Upper lobe of right lung (tissue), 1 donor: ENCODE data around the gene STK11. TPM values are rescaled to one million over a fixed set of nuclear protein-coding genes. Genes with fewer than 3 reads are reported as not detected.
A peak's percentile ranks its signal among the peaks of the same experiment; 100 is the strongest.

ENCODE experiments used
- ATAC-seq: fragments of 200-7000 bp; cut with Tn5 transposase; one replicate; pipeline ENCODE4 v1.9.1; 2020; ENCODE audit warnings: mild to moderate bottlenecking, moderate library complexity
- DNase-seq: peaks from one replicate; pipeline ENCODE4 v3.0.0-alpha.2; 2020
- H3K27ac ChIP-seq: fragments of 200-600 bp; one replicate; pipeline ENCODE4 v1.8.0; 2022
- H3K27me3 ChIP-seq: fragments of 200-600 bp; one replicate; pipeline ENCODE4 v1.8.0; 2022; ENCODE audit warnings: mild to moderate bottlenecking
- H3K36me3 ChIP-seq: fragments of 200-600 bp; one replicate; pipeline ENCODE4 v1.8.0; 2022
- H3K4me1 ChIP-seq: fragments of 200-600 bp; one replicate; pipeline ENCODE4 v1.8.0; 2022
- H3K4me3 ChIP-seq: fragments of 200-600 bp; one replicate; pipeline ENCODE4 v1.8.0; 2022; ENCODE audit warnings: mild to moderate bottlenecking
- H3K9me3 ChIP-seq: fragments of 200-600 bp; one replicate; pipeline ENCODE4 v1.8.0; 2022
- CTCF ChIP-seq: fragments of 200-600 bp; IDR thresholded peaks from one replicate; pipeline ENCODE4 v1.8.0; 2022; ENCODE audit warnings: antibody characterized with exemption
- intact Hi-C: fragments of 100-400 bp; cut with DNase I; formaldehyde crosslinking; loops from one replicate; pipeline ENCODE4 v1.11.0; 2022
- total RNA-seq: library from RNA; stranded (reverse); fragmentation: NEBNext Ultra II Directional; extraction: Animal tissue kit (Norgen Biotek cat#: 25700); gene quantifications from one replicate; pipeline ENCODE4 v1.2.1, GENCODE V29; 2021
- donor health status: DM: no; HTN: yes; CAD: no; lungs with severe emphysema.

The STK11 gene
- total RNA-seq, 1 donor from 2014 or later = 51.8 TPM

GRCh38 chr19:1266916-1267476 lies 61.4 kb downstream of the STK11 start:
- H3K27ac ChIP-seq = peak overlapping the region; percentile 80
- peak; percentile 96 for TF ChIP-seq CTCF
- peaks cover 63% of the 10 kb centered on the region for H3K4me1 ChIP-seq
- H3K36me3 ChIP-seq = peaks cover 16% of the 10 kb centered on the region
- ATAC-seq (peak; percentile 49), DNase-seq (peak; percentile 90)
- no peaks in the 10 kb centered on the region for H3K9me3 ChIP-seq
- intact Hi-C loops = no loop called here
- no peaks in the 10 kb centered on the region for H3K27me3 ChIP-seq
- H3K4me3 ChIP-seq = peak overlapping the region; percentile 58

GRCh38 chr19:1267477-1268225 lies 62.1 kb downstream of the STK11 start:
- intact Hi-C loops = no loop called here
- H3K9me3 ChIP-seq = no peaks in the 10 kb centered on the region
- H3K36me3 ChIP-seq = peaks cover 23% of the 10 kb centered on the region
- peak overlapping the region; percentile 58 for H3K4me3 ChIP-seq
- ATAC-seq (no peak), DNase-seq (no peak)
- TF ChIP-seq CTCF = no peak
- H3K27ac ChIP-seq = peak overlapping the region; percentile 80
- peaks cover 63% of the 10 kb centered on the region for H3K4me1 ChIP-seq
- no peaks in the 10 kb centered on the region for H3K27me3 ChIP-seq

- H3K4me1 ChIP-seq = peaks cover 67% of the 10 kb centered on the region
- no peaks in the 10 kb centered on the region for H3K27me3 ChIP-seq
- no peak for DNase-seq
- H3K9me3 ChIP-seq = no peaks in the 10 kb centered on the region
- intact Hi-C loops = no loop called here
- H3K27ac ChIP-seq = no peak overlapping the region
- TF ChIP-seq CTCF = no peak
- no peak for ATAC-seq
- H3K36me3 ChIP-seq = peaks cover 31% of the 10 kb centered on the region
- peak overlapping the region; percentile 69 for H3K4me3 ChIP-seq
Observed at GRCh38 chr19:1268226-1269064, 62.9 kb downstream of the STK11 start.

GRCh38 chr19:1269065-1269477 lies 63.5 kb downstream of the STK11 start, which contains the start of gene CIRBP:
TSS of gene CIRBP (plus strand) at chr19:1269332. CDS start at chr19:1270934, 1,602 bp downstream.
- peak; percentile 82 for ATAC-seq
- intact Hi-C loops = no loop called here

More at GRCh38 chr19:1269065-1269477, 63.5 kb downstream of the STK11 start, which contains the start of gene CIRBP:
- Histone ChIP-seq H3K36me3 (peaks cover 37% of the 10 kb centered on the region), H3K27ac (peak within 1 kb of the TSS; percentile 95), H3K9me3 (no peaks in the 10 kb centered on the region), H3K4me3 (peak within 1 kb of the TSS; percentile 69), H3K27me3 (no peaks in the 10 kb centered on the region), H3K4me1 (peaks cover 73% of the 10 kb centered on the region)
- TF ChIP-seq CTCF = no peak
- DNase-seq = peak; percentile 100
